Liver (tissue), 9 donors: ENCODE results near the gene SNAPC1. TPM values are rescaled to one million over a fixed set of nuclear protein-coding genes. Genes with fewer than 3 reads are reported as not detected.

ENCODE experiments used
- DNase-seq: peaks from one replicate; pipeline ENCODE4 v3.0.0-alpha.2; 2017; ENCODE audit warnings: low spot score
- H3K27ac ChIP-seq, 2 donors: one replicate each; pipeline ENCODE4 v1.7.0; 2013; ENCODE audit warnings: inconsistent platforms in 2 of 2, low read length in 2 of 2, control low read depth in 1 of 2, low read depth in 1 of 2, mild to moderate bottlenecking in 1 of 2
- H3K27me3 ChIP-seq, 4 donors: one replicate each; pipeline versions ENCODE4 v1.6.1 to v1.7.0; 2013; ENCODE audit warnings: low read length in 3 of 4, inconsistent platforms in 1 of 4, mild to moderate bottlenecking in 1 of 4, moderate library complexity in 1 of 4; ENCODE audit not compliant: control insufficient read depth in 4 of 4, insufficient read depth in 4 of 4
- H3K36me3 ChIP-seq, 4 donors: one replicate each; pipeline versions ENCODE4 v1.6.1 to v1.7.0; 2013; ENCODE audit warnings: low read length in 3 of 4, mild to moderate bottlenecking in 3 of 4, low read depth in 1 of 4, moderate library complexity in 1 of 4; ENCODE audit not compliant: control insufficient read depth in 4 of 4, insufficient read depth in 3 of 4
- H3K4me1 ChIP-seq, 4 donors: one replicate each; pipeline versions ENCODE4 v1.6.1 to v1.7.0; 2013; ENCODE audit warnings: low read length in 3 of 4, mild to moderate bottlenecking in 3 of 4, moderate library complexity in 1 of 4; ENCODE audit not compliant: control insufficient read depth in 4 of 4, insufficient read depth in 4 of 4
- H3K4me3 ChIP-seq, 3 donors: one replicate each; pipeline versions ENCODE4 v1.6.1 to v1.7.0; 2013; ENCODE audit warnings: low read length in 3 of 3, control low read depth in 1 of 3, low read depth in 1 of 3, mild to moderate bottlenecking in 1 of 3
- H3K9ac ChIP-seq, 2 donors: one replicate each; pipeline ENCODE4 v1.7.0; 2013; ENCODE audit warnings: low read length in 2 of 2, mild to moderate bottlenecking in 2 of 2, moderate library complexity in 2 of 2, control low read depth in 1 of 2, low read depth in 1 of 2
- H3K9me3 ChIP-seq, 4 donors: one replicate each; pipeline versions ENCODE4 v1.6.1 to v1.7.0; 2013; ENCODE audit warnings: low read length in 3 of 4; ENCODE audit not compliant: control insufficient read depth in 4 of 4
- EGR1 ChIP-seq, 2 donors: IDR thresholded peaks; 2 replicates each; pipeline ENCODE4 v1.6.1; 2016 to 2018; ENCODE audit warnings: antibody characterized with exemption in 2 of 2, low read depth in 2 of 2
- FOXA1 ChIP-seq: IDR thresholded peaks from 2 replicates; pipeline ENCODE4 v1.6.1; 2016; ENCODE audit warnings: antibody characterized with exemption
- FOXA2 ChIP-seq: IDR thresholded peaks from 2 replicates; pipeline ENCODE4 v1.6.1; 2016; ENCODE audit warnings: antibody characterized with exemption
- GABPA ChIP-seq, 2 donors: IDR thresholded peaks in 1 of 2; conservative IDR thresholded peaks in 1 of 2; 2 replicates each; pipeline ENCODE4 v1.6.1; 2016; ENCODE audit warnings: antibody characterized with exemption in 2 of 2, mild to moderate bottlenecking in 1 of 2, moderate library complexity in 1 of 2
- HNF4A ChIP-seq, 2 donors: conservative IDR thresholded peaks; 2 replicates each; pipeline ENCODE4 v1.6.1; 2016; ENCODE audit warnings: antibody characterized with exemption in 2 of 2, mild to moderate bottlenecking in 2 of 2
- HNF4G ChIP-seq: IDR thresholded peaks from 2 replicates; pipeline ENCODE4 v1.6.1; 2016; ENCODE audit warnings: antibody characterized with exemption
- JUND ChIP-seq, 2 donors: IDR thresholded peaks; 2 replicates each; pipeline ENCODE4 v1.6.1; 2016; ENCODE audit warnings: antibody characterized with exemption in 2 of 2
- NR2F2 ChIP-seq: IDR thresholded peaks from 2 replicates; pipeline ENCODE4 v1.6.1; 2016; ENCODE audit warnings: antibody characterized with exemption
- RAD21 ChIP-seq, 2 donors: IDR thresholded peaks; 2 replicates each; pipeline ENCODE4 v1.6.1; 2016; ENCODE audit warnings: antibody characterized with exemption in 2 of 2, mild to moderate bottlenecking in 2 of 2
- RXRA ChIP-seq, 2 donors: IDR thresholded peaks; 2 replicates each; pipeline ENCODE4 v1.6.1; 2017 to 2018; ENCODE audit warnings: antibody characterized with exemption in 2 of 2, mild to moderate bottlenecking in 1 of 2
- SP1 ChIP-seq: IDR thresholded peaks from 2 replicates; pipeline ENCODE4 v1.6.1; 2018; ENCODE audit warnings: antibody characterized with exemption, mild to moderate bottlenecking
- TAF1 ChIP-seq: conservative IDR thresholded peaks from 2 replicates; pipeline ENCODE4 v1.6.1; 2016; ENCODE audit warnings: antibody characterized with exemption, mild to moderate bottlenecking
- YY1 ChIP-seq: IDR thresholded peaks from 2 replicates; pipeline ENCODE4 v1.6.1; 2016; ENCODE audit warnings: antibody characterized with exemption, mild to moderate bottlenecking
- ZBTB33 ChIP-seq: IDR thresholded peaks from 2 replicates; pipeline ENCODE4 v1.6.1; 2016; ENCODE audit warnings: antibody characterized with exemption
- WGBS: extraction: QIAGEN DNeasy Blood & Tissue Kit; methylation state at CpG from one replicate; pipeline ENCODE4 v1.1.7; 2013; 5-methylcytosine and 5-hydroxymethylcytosine counted together
- polyA plus RNA-seq, 2 donors: library from polyadenylated mRNA; stranded (reverse) in 1 of 2; unstranded in 1 of 2; fragments of 200-250 nt in 1 of 2; fragments of >200 nt in 1 of 2; fragmentation: Nextera tagmentation in 1 of 2; extraction: Ambion mirVana in 1 of 2; gene quantifications; one replicate each; pipeline versions ENCODE4 v1.2.1 to v1.2.3, GENCODE V29; 2013 to 2015
- total RNA-seq, 2 donors: library from RNA; depleted of rRNA; stranded (reverse); fragments of >200 nt; gene quantifications; one replicate each; pipeline ENCODE4 v1.2.3, GENCODE V29; 2014
- TF ChIP-seq, protein P1 (sequence below): fragments of 150-350 bp; IDR thresholded peaks from 2 replicates; pipeline ENCODE4 v1.5.1; 2017; ENCODE audit warnings: improper control_type of control experiment, low read depth, low read length; ENCODE audit not compliant: missing input control
- TF ChIP-seq, protein P2 (sequence below): IDR thresholded peaks from 2 replicates; pipeline ENCODE4 v1.6.1; 2016; ENCODE audit warnings: antibody characterized with exemption, mild to moderate bottlenecking
- TF ChIP-seq, protein P3 (sequence below): IDR thresholded peaks from 2 replicates; pipeline ENCODE4 v1.6.1; 2016; ENCODE audit warnings: antibody characterized with exemption
- donor health status: healthy.
- donor health status: healthy.
- donor health status: healthy.
- donor health status: healthy.
- donor health status: healthy.

Gene SNAPC1
- total and polyA plus RNA-seq, 4 donors = 1.2 to 2.3 (median 1.7) TPM

GRCh38 chr14:61713724-61714437, 48.3 kb upstream of the SNAPC1 start:
- H3K27me3 ChIP-seq = no peaks in the 10 kb centered on the region
- 70% methylated on average over 4 of the region's 4 CpGs for WGBS
- no peak overlapping the region for H3K4me3 ChIP-seq
- H3K9ac ChIP-seq = no peak overlapping the region
- H3K4me1 ChIP-seq = peaks cover 15 to 41% (median 33%) of the 10 kb centered on the region in 4 donors
- H3K9me3 ChIP-seq = no peaks in the 10 kb centered on the region
- no peak overlapping the region for H3K27ac ChIP-seq
- TF ChIP-seq HNF4G (no peak), ZBTB33 (no peak), JUND (IDR thresholded peaks at IDR 0.05) (no peak), RAD21 (IDR thresholded peaks at IDR 0.05) (no peak), GABPA (IDR thresholded peaks at IDR 0.05 in 1 of 2, conservative IDR thresholded peaks at IDR 0.05 in 1 of 2) (no peak), FOXA2 (no peak), EGR1 (IDR thresholded peaks at IDR 0.05; ENCODE audit: low read depth in 2 of 2) (no peak), HNF4A (conservative IDR thresholded peaks at IDR 0.05) (no peak), RXRA (IDR thresholded peaks at IDR 0.05) (no peak), TAF1 (no peak), FOXA1 (no peak), YY1 (no peak), NR2F2 (no peak), SP1 (no peak)
- TF ChIP-seq, protein P1, sequence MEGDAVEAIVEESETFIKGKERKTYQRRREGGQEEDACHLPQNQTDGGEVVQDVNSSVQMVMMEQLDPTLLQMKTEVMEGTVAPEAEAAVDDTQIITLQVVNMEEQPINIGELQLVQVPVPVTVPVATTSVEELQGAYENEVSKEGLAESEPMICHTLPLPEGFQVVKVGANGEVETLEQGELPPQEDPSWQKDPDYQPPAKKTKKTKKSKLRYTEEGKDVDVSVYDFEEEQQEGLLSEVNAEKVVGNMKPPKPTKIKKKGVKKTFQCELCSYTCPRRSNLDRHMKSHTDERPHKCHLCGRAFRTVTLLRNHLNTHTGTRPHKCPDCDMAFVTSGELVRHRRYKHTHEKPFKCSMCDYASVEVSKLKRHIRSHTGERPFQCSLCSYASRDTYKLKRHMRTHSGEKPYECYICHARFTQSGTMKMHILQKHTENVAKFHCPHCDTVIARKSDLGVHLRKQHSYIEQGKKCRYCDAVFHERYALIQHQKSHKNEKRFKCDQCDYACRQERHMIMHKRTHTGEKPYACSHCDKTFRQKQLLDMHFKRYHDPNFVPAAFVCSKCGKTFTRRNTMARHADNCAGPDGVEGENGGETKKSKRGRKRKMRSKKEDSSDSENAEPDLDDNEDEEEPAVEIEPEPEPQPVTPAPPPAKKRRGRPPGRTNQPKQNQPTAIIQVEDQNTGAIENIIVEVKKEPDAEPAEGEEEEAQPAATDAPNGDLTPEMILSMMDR = no peak
- TF ChIP-seq, protein P2, sequence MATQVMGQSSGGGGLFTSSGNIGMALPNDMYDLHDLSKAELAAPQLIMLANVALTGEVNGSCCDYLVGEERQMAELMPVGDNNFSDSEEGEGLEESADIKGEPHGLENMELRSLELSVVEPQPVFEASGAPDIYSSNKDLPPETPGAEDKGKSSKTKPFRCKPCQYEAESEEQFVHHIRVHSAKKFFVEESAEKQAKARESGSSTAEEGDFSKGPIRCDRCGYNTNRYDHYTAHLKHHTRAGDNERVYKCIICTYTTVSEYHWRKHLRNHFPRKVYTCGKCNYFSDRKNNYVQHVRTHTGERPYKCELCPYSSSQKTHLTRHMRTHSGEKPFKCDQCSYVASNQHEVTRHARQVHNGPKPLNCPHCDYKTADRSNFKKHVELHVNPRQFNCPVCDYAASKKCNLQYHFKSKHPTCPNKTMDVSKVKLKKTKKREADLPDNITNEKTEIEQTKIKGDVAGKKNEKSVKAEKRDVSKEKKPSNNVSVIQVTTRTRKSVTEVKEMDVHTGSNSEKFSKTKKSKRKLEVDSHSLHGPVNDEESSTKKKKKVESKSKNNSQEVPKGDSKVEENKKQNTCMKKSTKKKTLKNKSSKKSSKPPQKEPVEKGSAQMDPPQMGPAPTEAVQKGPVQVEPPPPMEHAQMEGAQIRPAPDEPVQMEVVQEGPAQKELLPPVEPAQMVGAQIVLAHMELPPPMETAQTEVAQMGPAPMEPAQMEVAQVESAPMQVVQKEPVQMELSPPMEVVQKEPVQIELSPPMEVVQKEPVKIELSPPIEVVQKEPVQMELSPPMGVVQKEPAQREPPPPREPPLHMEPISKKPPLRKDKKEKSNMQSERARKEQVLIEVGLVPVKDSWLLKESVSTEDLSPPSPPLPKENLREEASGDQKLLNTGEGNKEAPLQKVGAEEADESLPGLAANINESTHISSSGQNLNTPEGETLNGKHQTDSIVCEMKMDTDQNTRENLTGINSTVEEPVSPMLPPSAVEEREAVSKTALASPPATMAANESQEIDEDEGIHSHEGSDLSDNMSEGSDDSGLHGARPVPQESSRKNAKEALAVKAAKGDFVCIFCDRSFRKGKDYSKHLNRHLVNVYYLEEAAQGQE = no peak
- TF ChIP-seq, protein P3, sequence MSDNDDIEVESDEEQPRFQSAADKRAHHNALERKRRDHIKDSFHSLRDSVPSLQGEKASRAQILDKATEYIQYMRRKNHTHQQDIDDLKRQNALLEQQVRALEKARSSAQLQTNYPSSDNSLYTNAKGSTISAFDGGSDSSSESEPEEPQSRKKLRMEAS = no peak
- DNase-seq = no peak
- no peaks in the 10 kb centered on the region for H3K36me3 ChIP-seq
